ENCODE results near the gene BRF1.

GRCh38 chr14:105309371-105309770 lies 8.6 kb upstream of the BRF1 start:
- TF ChIP-seq CTCF (conservative IDR thresholded peaks at IDR 0.05) = no peak
- TF ChIP-seq ZFX (IDR thresholded peaks at IDR 0.05) = no peak
